GM18507 (cell line): ENCODE data around the gene UNC5CL.
A peak's percentile ranks its signal among the peaks of the same experiment; 100 is the strongest.
"Not testable (repeated sequence)": the region's sequence is repeated elsewhere in the genome, so short reads cannot be mapped to it uniquely, and the experiment has no call there.

Source experiments
- DNase-seq: peaks from one replicate; pipeline ENCODE4 v3.0.0; 2011; ENCODE audit warnings: low read depth; ENCODE audit not compliant: insufficient read length; ENCODE audit errors: extremely low spot score
- FAIRE-seq: peaks from 2 replicates; lab custom pipeline; 2011; peaks lifted over from hg19 to GRCh38; lab: Jason Lieb, UNC

UNC5CL gene

GRCh38 chr6:41015860-41016259, 23.2 kb downstream of the UNC5CL start:
- FAIRE-seq, result not testable (repeated sequence)

GRCh38 chr6:41014780-41015179, 24.2 kb downstream of the UNC5CL start:
- FAIRE-seq, result no peak
- no peak for DNase-seq

More at GRCh38 chr6:41015860-41016259, 23.2 kb downstream of the UNC5CL start:
- DNase-seq, result not testable (repeated sequence)

GRCh38 chr6:41013466-41014153, 25.4 kb downstream of the UNC5CL start:
- DNase-seq (no peak), FAIRE-seq (no peak)

- FAIRE-seq (no peak), DNase-seq (no peak)
These were observed 27.3 kb downstream of the UNC5CL start for GRCh38 chr6:41011673-41012072.

- no peak for DNase-seq
- FAIRE-seq, result no peak
These were observed 29.4 kb downstream of the UNC5CL start for GRCh38 chr6:41009669-41010068.

- DNase-seq (no peak), FAIRE-seq (no peak)
These were observed 31.0 kb downstream of the UNC5CL start for GRCh38 chr6:41008011-41008410.

- FAIRE-seq, DNase-seq: not testable (repeated sequence)
These were observed 32.0 kb downstream of the UNC5CL start for GRCh38 chr6:41006980-41007379.

- peak; percentile 90 for FAIRE-seq
- not testable (repeated sequence) for DNase-seq
These were observed 32.8 kb downstream of the UNC5CL start for GRCh38 chr6:41006217-41006616.

GRCh38 chr6:41002168-41002567, 36.9 kb downstream of the UNC5CL start:
- no peak for FAIRE-seq

GRCh38 chr6:41000248-41000647, 38.8 kb downstream of the UNC5CL start:
- no peak for DNase-seq
- FAIRE-seq, result no peak

More at GRCh38 chr6:41002168-41002567, 36.9 kb downstream of the UNC5CL start:
- no peak for DNase-seq

GRCh38 chr6:40999569-40999968, 39.5 kb downstream of the UNC5CL start:
- DNase-seq, result peak; percentile 15

GRCh38 chr6:40998661-40999060, 40.4 kb downstream of the UNC5CL start:
- FAIRE-seq, result no peak
- DNase-seq, result no peak

More at GRCh38 chr6:40999569-40999968, 39.5 kb downstream of the UNC5CL start:
- peak; percentile 35 for FAIRE-seq

- no peak for FAIRE-seq
- DNase-seq, result no peak
These were observed 41.6 kb downstream of the UNC5CL start for GRCh38 chr6:40997234-40997957.

- FAIRE-seq (no peak), DNase-seq (no peak)
These were observed 42.3 kb downstream of the UNC5CL start for GRCh38 chr6:40996591-40997233.

- FAIRE-seq, result no peak
- DNase-seq, result no peak
These were observed 46.3 kb downstream of the UNC5CL start for GRCh38 chr6:40992746-40993145.

- no peak for FAIRE-seq
- DNase-seq, result no peak
These were observed 48.7 kb downstream of the UNC5CL start for GRCh38 chr6:40990301-40990700.

- DNase-seq (no peak), FAIRE-seq (no peak)
These were observed 49.5 kb downstream of the UNC5CL start for GRCh38 chr6:40989204-40990169.

GRCh38 chr6:40988634-40989033, 50.4 kb downstream of the UNC5CL start:
- no peak for DNase-seq

More at GRCh38 chr6:40988634-40989033, 50.4 kb downstream of the UNC5CL start:
- no peak for FAIRE-seq
